OCI-LY1 (cell line): ENCODE measurements around the gene RYR3.
"Not testable (repeated sequence)": the region's sequence is repeated elsewhere in the genome, so short reads cannot be mapped to it uniquely, and the experiment has no call there.

Source experiments
- H2AFZ ChIP-seq: fragments of 200-600 bp; sonication (generic), shearing (Covaris generic); 2 replicates; pipeline ENCODE4 v1.6.0; 2014; ENCODE audit warnings: antibody characterized with exemption, mild to moderate bottlenecking, low read length
- H3F3A ChIP-seq: fragments of 200-600 bp; sonication (generic), shearing (Covaris generic); 2 replicates; pipeline ENCODE4 v1.6.0; 2014; ENCODE audit warnings: mild to moderate bottlenecking, antibody characterized with exemption, low read length, moderate library complexity; ENCODE audit not compliant: insufficient read depth
- H3K27ac ChIP-seq: fragments of 200-600 bp; sonication (generic); 2 replicates; pipeline ENCODE4 v1.5.1; 2014; ENCODE audit warnings: low read length, mixed run types, mild to moderate bottlenecking, low read depth; ENCODE audit not compliant: poor library complexity, severe bottlenecking
- H3K27me3 ChIP-seq: fragments of 200-600 bp; sonication (generic); 2 replicates; pipeline ENCODE4 v1.6.0; 2014; ENCODE audit warnings: antibody characterized with exemption, mild to moderate bottlenecking, low read length, moderate library complexity; ENCODE audit not compliant: insufficient read depth
- H3K36me3 ChIP-seq: fragments of 200-600 bp; sonication (generic); 2 replicates; pipeline ENCODE4 v1.6.1; 2014; ENCODE audit warnings: mild to moderate bottlenecking, antibody characterized with exemption, low read length, moderate library complexity, mixed read lengths; ENCODE audit not compliant: insufficient read depth
- H3K4me1 ChIP-seq: fragments of 200-600 bp; sonication (generic); 2 replicates; pipeline ENCODE4 v1.5.1; 2014; ENCODE audit warnings: mild to moderate bottlenecking, low read length, moderate library complexity; ENCODE audit not compliant: insufficient read depth, severe bottlenecking
- H3K4me2 ChIP-seq: fragments of 200-600 bp; sonication (generic), shearing (Covaris generic); 2 replicates; pipeline ENCODE4 v1.6.1; 2014; ENCODE audit warnings: low read length
- H3K4me3 ChIP-seq: fragments of 200-600 bp; sonication (generic); 2 replicates; pipeline ENCODE4 v1.5.1; 2014; ENCODE audit warnings: low read length, low read depth, mild to moderate bottlenecking, mixed read lengths; ENCODE audit not compliant: poor library complexity, severe bottlenecking
- H3K79me2 ChIP-seq: fragments of 200-600 bp; shearing (Covaris generic); 2 replicates; pipeline ENCODE4 v1.6.1; 2016; ENCODE audit warnings: mixed run types, low read length, mixed read lengths; ENCODE audit not compliant: insufficient read depth
- H3K9ac ChIP-seq: fragments of 200-600 bp; sonication (generic), shearing (Covaris generic); 2 replicates; pipeline ENCODE4 v1.6.1; 2014; ENCODE audit warnings: mild to moderate bottlenecking, low read length, mixed read lengths
- H3K9me2 ChIP-seq: fragments of 200-600 bp; sonication (generic), shearing (Covaris generic); 2 replicates; pipeline ENCODE4 v1.6.1; 2014; ENCODE audit warnings: low read depth, mild to moderate bottlenecking, low read length, mixed read lengths
- H3K9me3 ChIP-seq: fragments of 200-600 bp; shearing (Covaris generic); 2 replicates; pipeline ENCODE4 v1.6.1; 2014; ENCODE audit warnings: low read length, mixed read lengths
- H4K20me1 ChIP-seq: fragments of 200-600 bp; sonication (generic), shearing (Covaris generic); 2 replicates; pipeline ENCODE4 v1.6.0; 2016; ENCODE audit warnings: mild to moderate bottlenecking, low read length; ENCODE audit not compliant: insufficient read depth
- CTCF ChIP-seq: fragments of 200-600 bp; sonication (generic), shearing (Covaris generic); IDR thresholded peaks from 2 replicates; pipeline ENCODE4 v1.5.1; 2017; ENCODE audit warnings: mild to moderate bottlenecking, antibody characterized with exemption, low read length, moderate library complexity, mixed read lengths
- EZH2 ChIP-seq: fragments of 200-600 bp; sonication (generic), shearing (Covaris generic); IDR thresholded peaks from 2 replicates; pipeline ENCODE4 v1.8.0; 2017; ENCODE audit warnings: borderline replicate concordance, mixed run types, mild to moderate bottlenecking, antibody characterized with exemption, low read length, moderate library complexity, mixed read lengths

RYR3 gene

GRCh38 chr15:33567652-33568051, 256.9 kb downstream of the RYR3 start:
- Histone ChIP-seq H2AFZ (no peak overlapping the region), H3K4me1 (no peaks in the 10 kb centered on the region), H3K9ac (no peak overlapping the region), H3K4me2 (no peak overlapping the region), H3K9me3 (no peaks in the 10 kb centered on the region), H3K27me3 (no peaks in the 10 kb centered on the region), H3K4me3 (no peak overlapping the region), H3K79me2 (no peaks in the 10 kb centered on the region), H3K27ac (no peak overlapping the region), H3K9me2 (no peaks in the 10 kb centered on the region), H4K20me1 (no peaks in the 10 kb centered on the region), H3F3A (no peaks in the 10 kb centered on the region), H3K36me3 (no peaks in the 10 kb centered on the region)
- TF ChIP-seq EZH2 (no peak), CTCF (no peak)

- no peak for TF ChIP-seq EZH2
- no peak for TF ChIP-seq CTCF
- Histone ChIP-seq H3K27ac (no peak overlapping the region), H3K4me2 (no peak overlapping the region), H3K9me3 (no peaks in the 10 kb centered on the region), H3K9me2 (no peaks in the 10 kb centered on the region), H3K79me2 (no peaks in the 10 kb centered on the region), H3K36me3 (no peaks in the 10 kb centered on the region), H3F3A (no peaks in the 10 kb centered on the region), H3K4me1 (no peaks in the 10 kb centered on the region), H3K27me3 (no peaks in the 10 kb centered on the region), H3K9ac (no peak overlapping the region), H2AFZ (no peak overlapping the region), H4K20me1 (no peaks in the 10 kb centered on the region), H3K4me3 (no peak overlapping the region)
These were observed 258.3 kb downstream of the RYR3 start for GRCh38 chr15:33569036-33569435.

GRCh38 chr15:33577911-33578310, 267.1 kb downstream of the RYR3 start:
- not testable (repeated sequence) for H2AFZ ChIP-seq, H3K9me2 ChIP-seq, H3K79me2 ChIP-seq, H3K27me3 ChIP-seq, H3F3A ChIP-seq, H3K36me3 ChIP-seq, H3K4me3 ChIP-seq, H3K4me2 ChIP-seq, H3K27ac ChIP-seq, H3K9me3 ChIP-seq, H3K4me1 ChIP-seq, H3K9ac ChIP-seq, H4K20me1 ChIP-seq

- H3K27ac ChIP-seq, result no peak overlapping the region
- no peaks in the 10 kb centered on the region for H3K79me2 ChIP-seq
- H3K27me3 ChIP-seq, result no peaks in the 10 kb centered on the region
- no peaks in the 10 kb centered on the region for H3K36me3 ChIP-seq
- no peak overlapping the region for H3K4me3 ChIP-seq
- H3K4me2 ChIP-seq, result no peak overlapping the region
- no peak for TF ChIP-seq EZH2
- TF ChIP-seq CTCF, result no peak
- no peaks in the 10 kb centered on the region for H3K4me1 ChIP-seq
- no peak overlapping the region for H2AFZ ChIP-seq
- no peaks in the 10 kb centered on the region for H3K9me2 ChIP-seq
- H3K9me3 ChIP-seq, result no peaks in the 10 kb centered on the region
- H3K9ac ChIP-seq, result no peak overlapping the region
- H3F3A ChIP-seq, result no peaks in the 10 kb centered on the region
- H4K20me1 ChIP-seq, result no peaks in the 10 kb centered on the region
These were observed 269.8 kb downstream of the RYR3 start for GRCh38 chr15:33580526-33580925.
